GM12878 (cell line): ENCODE measurements around the gene OR2AG1. TPM values are rescaled to one million over a fixed set of nuclear protein-coding genes. Genes with fewer than 3 reads are reported as not detected.

Experiments
- polyA plus RNA-seq, 11 experiments: library from polyadenylated mRNA; depleted of rRNA in 4 of 11; unstranded in 6 of 11; stranded (reverse) in 5 of 11; fragments of >200 nt; fragmentation: Nextera tagmentation in 4 of 11; fragmentation: Illumina TruSeq in 1 of 11; extraction: Ambion mirVana in 4 of 11; extraction: Trizol in 1 of 11; gene quantifications; 1 replicate in 1 of 11; 2 replicates in 10 of 11; pipeline versions ENCODE4 v1.2.1 to v1.2.3, GENCODE V29; 2011 to 2016; ENCODE audit warnings: inconsistent platforms in 2 of 11, missing spikeins in 2 of 11, low read depth in 1 of 11
- total RNA-seq, 4 experiments: library from RNA; depleted of rRNA in 3 of 4; stranded (reverse); fragments of >200 nt in 3 of 4; fragmentation: Illumina TruSeq in 1 of 4; extraction: Trizol in 1 of 4; gene quantifications; 2 replicates each; pipeline versions ENCODE4 v1.2.1 to v1.2.3, GENCODE V29; 2013 to 2021

OR2AG1 gene
- total and polyA plus RNA-seq, 10 of the 15 experiments (the other 5 are each of a cell fraction or from before 2014, with no cell fraction given): not detected

Other genes with a start within 250 kb of the OR2AG1 start
Only the 7 nearest of the 16 such genes appear.
- gene MRPL17, start 99.7 kb upstream of the OR2AG1 start, total RNA-seq (2014; rRNA removed): 82.9 and 83.8 TPM in 2 replicates
- 55.1 and 63.3 TPM in 2 replicates for gene MRPL17, start 99.7 kb upstream of the OR2AG1 start, total RNA-seq (2014; rRNA removed; fragmentation: Illumina TruSeq; extraction: Trizol)
- 85.8 and 91.7 TPM in 2 replicates for gene MRPL17, start 99.7 kb upstream of the OR2AG1 start, total RNA-seq (2021)
- gene MRPL17, start 99.7 kb upstream of the OR2AG1 start, polyA plus RNA-seq (2011; rRNA removed): 70.3 and 97.9 TPM in 2 replicates
- gene MRPL17, start 99.7 kb upstream of the OR2AG1 start, polyA plus RNA-seq (2014; fragmentation: Illumina TruSeq; extraction: Trizol): 35.2 and 60.3 TPM in 2 replicates
- gene MRPL17, start 99.7 kb upstream of the OR2AG1 start, polyA plus RNA-seq (2014; fragmentation: Nextera tagmentation; extraction: Ambion mirVana): 100 to 1,000 TPM; 170 to 171 TPM
- 80.6 and 83.5 TPM in 2 replicates for gene MRPL17, start 99.7 kb upstream of the OR2AG1 start, polyA plus RNA-seq (2014; rRNA removed)
- 100 to 1,000 TPM; 122 to 134 TPM for gene MRPL17, start 99.7 kb upstream of the OR2AG1 start, polyA plus RNA-seq (2016; fragmentation: Nextera tagmentation; extraction: Ambion mirVana)
- 0.06 and 0.16 TPM in 2 replicates for gene OR2AG2, start 11.0 kb upstream of the OR2AG1 start, total RNA-seq (2014; rRNA removed)
- 0.05 and 0.09 TPM in 2 replicates for gene OR2AG2, start 11.0 kb upstream of the OR2AG1 start, total RNA-seq (2014; rRNA removed; fragmentation: Illumina TruSeq; extraction: Trizol)
- gene OR2AG2, start 11.0 kb upstream of the OR2AG1 start, total RNA-seq (2021): not detected in 2 replicates
- 0.08 and 0.10 TPM in 2 replicates for gene OR2AG2, start 11.0 kb upstream of the OR2AG1 start, polyA plus RNA-seq (2011; rRNA removed)
- 0.01 and 0.10 TPM in 2 replicates for gene OR2AG2, start 11.0 kb upstream of the OR2AG1 start, polyA plus RNA-seq (2014; fragmentation: Illumina TruSeq; extraction: Trizol)
- not detected for gene OR2AG2, start 11.0 kb upstream of the OR2AG1 start, polyA plus RNA-seq (2014; fragmentation: Nextera tagmentation; extraction: Ambion mirVana)
- gene OR2AG2, start 11.0 kb upstream of the OR2AG1 start, polyA plus RNA-seq (2014; rRNA removed): not detected in 2 replicates
- not detected for gene OR2AG2, start 11.0 kb upstream of the OR2AG1 start, polyA plus RNA-seq (2016; fragmentation: Nextera tagmentation; extraction: Ambion mirVana)
- gene OR6A2, start 16.7 kb downstream of the OR2AG1 start, total RNA-seq (2014; rRNA removed): 0.05 and 0.17 TPM in 2 replicates
- gene OR6A2, start 16.7 kb downstream of the OR2AG1 start, total RNA-seq (2014; rRNA removed; fragmentation: Illumina TruSeq; extraction: Trizol): 0.04 and 0.05 TPM in 2 replicates
- not detected in 2 replicates for gene OR6A2, start 16.7 kb downstream of the OR2AG1 start, total RNA-seq (2021)
- 0.03 TPM in 1 of 2 replicates, not detected in the other for gene OR6A2, start 16.7 kb downstream of the OR2AG1 start, polyA plus RNA-seq (2011; rRNA removed)
- gene OR6A2, start 16.7 kb downstream of the OR2AG1 start, polyA plus RNA-seq (2014; fragmentation: Illumina TruSeq; extraction: Trizol): not detected in 2 replicates
- not detected for gene OR6A2, start 16.7 kb downstream of the OR2AG1 start, polyA plus RNA-seq (2014; fragmentation: Nextera tagmentation; extraction: Ambion mirVana)
- gene OR6A2, start 16.7 kb downstream of the OR2AG1 start, polyA plus RNA-seq (2014; rRNA removed): not detected in 2 replicates
- not detected for gene OR6A2, start 16.7 kb downstream of the OR2AG1 start, polyA plus RNA-seq (2016; fragmentation: Nextera tagmentation; extraction: Ambion mirVana)
- not detected in 2 replicates for gene OR10A5, start 62.7 kb downstream of the OR2AG1 start, total RNA-seq (2014; rRNA removed)
- gene OR10A5, start 62.7 kb downstream of the OR2AG1 start, total RNA-seq (2014; rRNA removed; fragmentation: Illumina TruSeq; extraction: Trizol): not detected in 2 replicates
- not detected in 2 replicates for gene OR10A5, start 62.7 kb downstream of the OR2AG1 start, total RNA-seq (2021)
- gene OR10A5, start 62.7 kb downstream of the OR2AG1 start, polyA plus RNA-seq (2011; rRNA removed): not detected in 2 replicates
- not detected in 2 replicates for gene OR10A5, start 62.7 kb downstream of the OR2AG1 start, polyA plus RNA-seq (2014; fragmentation: Illumina TruSeq; extraction: Trizol)
- not detected for gene OR10A5, start 62.7 kb downstream of the OR2AG1 start, polyA plus RNA-seq (2014; fragmentation: Nextera tagmentation; extraction: Ambion mirVana)
- not detected in 2 replicates for gene OR10A5, start 62.7 kb downstream of the OR2AG1 start, polyA plus RNA-seq (2014; rRNA removed)
- gene OR10A5, start 62.7 kb downstream of the OR2AG1 start, polyA plus RNA-seq (2016; fragmentation: Nextera tagmentation; extraction: Ambion mirVana): not detected
- gene OR10A2, start 80.0 kb downstream of the OR2AG1 start, total RNA-seq (2014; rRNA removed): not detected in 2 replicates
- gene OR10A2, start 80.0 kb downstream of the OR2AG1 start, total RNA-seq (2014; rRNA removed; fragmentation: Illumina TruSeq; extraction: Trizol): not detected in 2 replicates
- gene OR10A2, start 80.0 kb downstream of the OR2AG1 start, total RNA-seq (2021): not detected in 2 replicates
- gene OR10A2, start 80.0 kb downstream of the OR2AG1 start, polyA plus RNA-seq (2011; rRNA removed): not detected in 2 replicates
- gene OR10A2, start 80.0 kb downstream of the OR2AG1 start, polyA plus RNA-seq (2014; fragmentation: Illumina TruSeq; extraction: Trizol): not detected in 2 replicates
- gene OR10A2, start 80.0 kb downstream of the OR2AG1 start, polyA plus RNA-seq (2014; fragmentation: Nextera tagmentation; extraction: Ambion mirVana): not detected
- not detected in 2 replicates for gene OR10A2, start 80.0 kb downstream of the OR2AG1 start, polyA plus RNA-seq (2014; rRNA removed)
- under 1 TPM; 0.04 to 0.06 TPM for gene OR10A2, start 80.0 kb downstream of the OR2AG1 start, polyA plus RNA-seq (2016; fragmentation: Nextera tagmentation; extraction: Ambion mirVana)
- gene OR10A4, start 93.6 kb downstream of the OR2AG1 start, total RNA-seq (2014; rRNA removed): not detected in 2 replicates
- gene OR10A4, start 93.6 kb downstream of the OR2AG1 start, total RNA-seq (2014; rRNA removed; fragmentation: Illumina TruSeq; extraction: Trizol): not detected in 2 replicates
- not detected in 2 replicates for gene OR10A4, start 93.6 kb downstream of the OR2AG1 start, total RNA-seq (2021)
- gene OR10A4, start 93.6 kb downstream of the OR2AG1 start, polyA plus RNA-seq (2011; rRNA removed): not detected in 2 replicates
- gene OR10A4, start 93.6 kb downstream of the OR2AG1 start, polyA plus RNA-seq (2014; fragmentation: Illumina TruSeq; extraction: Trizol): not detected in 2 replicates
- gene OR10A4, start 93.6 kb downstream of the OR2AG1 start, polyA plus RNA-seq (2014; fragmentation: Nextera tagmentation; extraction: Ambion mirVana): not detected
- gene OR10A4, start 93.6 kb downstream of the OR2AG1 start, polyA plus RNA-seq (2014; rRNA removed): not detected in 2 replicates
- gene OR10A4, start 93.6 kb downstream of the OR2AG1 start, polyA plus RNA-seq (2016; fragmentation: Nextera tagmentation; extraction: Ambion mirVana): not detected
- gene OR2D2, start 109.5 kb downstream of the OR2AG1 start, total RNA-seq (2014; rRNA removed): 0.11 TPM in 1 of 2 replicates, not detected in the other
- 0.23 TPM in 1 of 2 replicates, not detected in the other for gene OR2D2, start 109.5 kb downstream of the OR2AG1 start, total RNA-seq (2014; rRNA removed; fragmentation: Illumina TruSeq; extraction: Trizol)
- not detected in 2 replicates for gene OR2D2, start 109.5 kb downstream of the OR2AG1 start, total RNA-seq (2021)
- gene OR2D2, start 109.5 kb downstream of the OR2AG1 start, polyA plus RNA-seq (2011; rRNA removed): not detected in 2 replicates
- not detected in 2 replicates for gene OR2D2, start 109.5 kb downstream of the OR2AG1 start, polyA plus RNA-seq (2014; fragmentation: Illumina TruSeq; extraction: Trizol)
- gene OR2D2, start 109.5 kb downstream of the OR2AG1 start, polyA plus RNA-seq (2014; fragmentation: Nextera tagmentation; extraction: Ambion mirVana): not detected
- gene OR2D2, start 109.5 kb downstream of the OR2AG1 start, polyA plus RNA-seq (2014; rRNA removed): not detected in 2 replicates
- not detected for gene OR2D2, start 109.5 kb downstream of the OR2AG1 start, polyA plus RNA-seq (2016; fragmentation: Nextera tagmentation; extraction: Ambion mirVana)